ENCODE measurements around the gene CFHR5.
A peak's percentile ranks its signal among the peaks of the same experiment; 100 is the strongest.

The CFHR5 gene

DNA sequence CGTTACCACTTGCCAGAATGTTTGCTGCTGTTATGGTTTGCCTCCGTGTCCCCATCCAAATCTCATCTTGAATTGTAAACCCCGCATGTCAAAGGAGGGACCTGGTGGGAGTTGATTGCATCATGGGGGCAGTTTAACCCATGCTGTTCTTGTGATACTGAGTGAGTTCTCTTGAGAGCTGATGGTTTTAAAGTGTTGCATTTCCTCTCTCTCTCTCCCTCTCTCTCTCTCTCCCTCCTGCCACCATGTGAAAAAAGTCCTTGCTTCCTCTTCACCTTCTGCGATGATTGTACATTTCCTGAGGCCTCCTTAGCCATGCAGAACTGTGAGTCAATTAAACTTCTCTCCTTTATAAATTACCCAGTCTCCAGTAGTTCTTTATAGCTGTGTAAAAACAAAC lies 44.4 kb downstream of the CFHR5 start:
- DNase-seq: no peak

DNA sequence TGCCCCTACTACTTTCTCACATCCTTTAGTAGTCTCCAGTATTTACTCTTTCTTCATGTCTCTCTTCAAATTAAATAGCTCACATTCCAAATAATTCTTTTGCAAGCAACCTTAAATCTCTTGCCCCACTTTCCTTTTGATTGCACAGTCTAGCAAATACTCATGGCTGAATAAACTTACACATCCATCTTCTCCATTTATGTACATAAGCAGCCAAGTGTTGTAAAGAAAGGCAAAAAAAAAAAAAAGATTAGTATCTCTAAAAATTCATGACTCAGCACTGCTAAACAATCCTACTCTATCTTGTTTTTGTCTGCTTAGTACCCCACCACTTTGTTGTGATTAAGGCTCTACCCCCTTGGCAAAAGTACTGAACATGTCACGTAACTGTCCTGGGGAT lies 47.1 kb downstream of the CFHR5 start:
- DNase-seq: no peak

DNA sequence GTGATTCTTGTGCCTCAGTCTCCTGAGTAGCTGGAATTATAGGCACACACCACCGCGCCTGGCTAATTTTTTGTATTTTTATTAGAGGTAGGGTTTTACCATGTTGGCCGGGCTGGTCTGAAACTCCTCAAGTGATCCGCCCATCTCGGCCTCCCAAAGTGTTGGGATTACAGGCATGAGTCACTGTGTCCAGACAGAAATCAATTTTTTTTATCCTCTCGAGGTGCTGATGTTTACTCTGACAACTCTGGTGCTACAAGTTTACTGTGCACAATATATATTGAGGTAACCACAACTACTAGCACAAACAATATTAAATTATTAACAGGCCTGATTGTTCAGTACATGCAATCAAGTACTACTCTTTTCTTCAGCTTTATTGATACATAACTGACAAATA lies 50.0 kb downstream of the CFHR5 start:
- DNase-seq: no peak

DNA sequence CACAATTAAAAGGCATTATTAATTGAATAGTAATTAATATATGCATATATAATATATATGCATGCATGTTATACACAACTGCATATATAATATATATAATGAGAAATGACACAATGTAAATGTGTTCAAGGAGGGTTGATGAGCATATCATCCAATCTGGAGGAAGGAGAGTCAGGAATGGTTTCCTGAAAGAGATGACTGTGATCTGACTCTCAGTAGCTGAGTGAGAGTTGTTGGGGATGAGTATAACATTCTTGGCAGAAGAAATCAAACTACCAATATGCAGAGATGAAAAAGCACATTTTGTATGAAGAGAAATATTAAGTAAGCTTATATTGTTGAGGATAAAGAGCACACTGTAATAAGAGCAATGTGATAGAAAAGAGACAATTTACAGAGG lies 52.4 kb downstream of the CFHR5 start:
- DNase-seq: no peak

- DNase-seq: peak; percentile 11
Observed at GRCh38 chr1:197034631-197035339, 57.4 kb downstream of the CFHR5 start.

DNA sequence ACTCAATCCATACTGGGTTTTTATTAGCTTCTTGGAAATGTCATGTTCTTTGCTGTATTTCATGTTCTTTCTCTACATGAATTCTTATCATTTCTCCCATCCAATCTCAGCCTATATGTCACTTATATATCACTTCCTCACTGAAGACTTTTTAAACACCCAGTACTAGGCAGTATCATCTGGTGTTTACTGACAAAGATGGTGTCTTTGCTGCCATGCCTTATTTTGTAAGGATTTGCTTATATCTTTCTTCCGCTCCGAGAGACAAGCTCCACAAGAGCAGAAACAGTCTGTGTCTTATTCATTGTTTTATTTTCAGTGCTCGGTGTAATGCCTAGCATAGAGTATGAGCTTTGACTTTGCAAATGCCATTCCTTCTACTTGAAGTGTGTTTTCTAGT lies 59.5 kb downstream of the CFHR5 start:
- no peak for DNase-seq

- DNase-seq: no peak
Observed at GRCh38 chr1:197041486-197042353, 64.4 kb downstream of the CFHR5 start.

DNA sequence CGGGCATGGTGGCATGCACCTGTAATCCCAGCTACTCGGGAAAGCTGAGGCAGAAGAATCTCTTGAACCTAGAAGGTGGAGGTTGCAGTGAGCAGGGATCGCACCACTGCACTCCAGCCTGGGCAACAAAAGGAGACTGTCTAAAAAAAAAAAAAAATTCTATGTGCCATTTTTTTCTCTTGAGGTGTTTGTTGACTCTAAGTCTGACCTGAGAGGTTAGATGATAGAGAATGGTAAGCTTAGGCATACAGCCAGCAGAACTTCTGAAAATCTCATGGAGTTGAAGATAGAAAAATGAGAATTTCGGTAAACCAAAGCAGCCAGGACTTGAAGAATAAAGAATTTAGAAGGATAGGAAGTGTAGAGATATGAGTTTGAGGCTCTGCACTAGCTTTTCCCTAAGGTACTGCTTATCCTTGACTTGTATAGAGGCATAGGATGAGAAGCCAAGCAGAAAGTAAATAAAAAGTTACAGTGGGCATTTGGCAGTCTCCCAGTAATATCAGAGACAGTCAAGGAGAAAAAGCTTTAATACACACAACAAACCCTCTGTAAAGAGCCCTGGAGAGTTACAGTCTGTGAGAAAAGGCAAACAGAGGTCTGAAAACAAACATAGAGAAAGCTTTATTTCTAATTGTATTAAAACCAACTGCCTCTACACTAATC lies 65.5 kb downstream of the CFHR5 start:
- no peak for DNase-seq

GRCh38 chr1:197049100-197049499 lies 71.7 kb downstream of the CFHR5 start:
- DNase-seq: no peak
